GM23248 (cell line): ENCODE data around the gene POU2F1. TPM values are rescaled to one million over a fixed set of nuclear protein-coding genes. Genes with fewer than 3 reads are reported as not detected.

Source experiments
- DNase-seq: peaks from one replicate; pipeline ENCODE4 v3.0.0-alpha.2; 2015
- H2AFZ ChIP-seq: fragments of 200-600 bp; sonication (generic); 2 replicates; pipeline ENCODE4 v1.6.1; 2016; ENCODE audit warnings: antibody characterized with exemption
- H3F3A ChIP-seq: fragments of 200-600 bp; sonication (generic); 2 replicates; pipeline ENCODE4 v1.6.1; 2016; ENCODE audit warnings: mild to moderate bottlenecking, antibody characterized with exemption, mixed run types; ENCODE audit not compliant: insufficient read depth
- H3K27ac ChIP-seq: fragments of 200-600 bp; sonication (generic); 2 replicates; pipeline ENCODE4 v1.5.1; 2016; ENCODE audit warnings: mild to moderate bottlenecking
- H3K27me3 ChIP-seq: fragments of 200-600 bp; sonication (generic); replicated peaks from 2 replicates; pipeline ENCODE4 v1.6.1; 2016; ENCODE audit warnings: mild to moderate bottlenecking; ENCODE audit not compliant: insufficient read depth
- H3K36me3 ChIP-seq: fragments of 200-600 bp; sonication (generic); 2 replicates; pipeline ENCODE4 v1.6.1; 2016; ENCODE audit warnings: low read depth, mild to moderate bottlenecking
- H3K4me1 ChIP-seq: fragments of 200-600 bp; sonication (generic); 2 replicates; pipeline ENCODE4 v1.6.1; 2016; ENCODE audit warnings: mild to moderate bottlenecking; ENCODE audit not compliant: insufficient read depth
- H3K4me2 ChIP-seq: fragments of 200-600 bp; sonication (generic); one replicate; pipeline ENCODE4 v1.6.1; 2016; ENCODE audit warnings: mild to moderate bottlenecking; ENCODE audit not compliant: unreplicated experiment
- H3K4me3 ChIP-seq: fragments of 200-600 bp; sonication (generic); 2 replicates; pipeline ENCODE4 v1.5.1; 2016; ENCODE audit warnings: mild to moderate bottlenecking
- H3K79me2 ChIP-seq: fragments of 200-600 bp; sonication (generic); 2 replicates; pipeline ENCODE4 v1.6.1; 2016; ENCODE audit warnings: mild to moderate bottlenecking; ENCODE audit not compliant: insufficient read depth
- H3K9ac ChIP-seq: fragments of 200-600 bp; sonication (generic); 2 replicates; pipeline ENCODE4 v1.6.1; 2016; ENCODE audit warnings: mild to moderate bottlenecking
- H3K9me2 ChIP-seq: fragments of 200-600 bp; sonication (generic); 2 replicates; pipeline ENCODE4 v1.6.1; 2016; ENCODE audit warnings: mixed run types, mild to moderate bottlenecking, moderate library complexity; ENCODE audit not compliant: insufficient read depth
- H3K9me3 ChIP-seq: fragments of 200-600 bp; sonication (generic); one replicate; pipeline ENCODE4 v1.6.1; 2017; ENCODE audit warnings: low read depth
- H4K20me1 ChIP-seq: fragments of 200-600 bp; sonication (generic); 2 replicates; pipeline ENCODE4 v1.6.0; 2016; ENCODE audit not compliant: insufficient read depth
- EZH2 ChIP-seq: fragments of 200-600 bp; sonication (generic); IDR thresholded peaks from 2 replicates; pipeline ENCODE4 v1.6.1; 2018; ENCODE audit warnings: antibody characterized with exemption, mild to moderate bottlenecking; ENCODE audit not compliant: insufficient read depth, poor library complexity, severe bottlenecking
- EZH2phosphoT487 ChIP-seq: fragments of 200-600 bp; sonication (generic); IDR thresholded peaks from 2 replicates; pipeline ENCODE4 v1.6.1; 2018; ENCODE audit warnings: antibody characterized with exemption, moderate library complexity, mild to moderate bottlenecking, low read depth; ENCODE audit not compliant: insufficient read depth
- WGBS, 2 experiments: methylation state at CpG; one replicate each; pipeline ENCODE4 v1.1.6; 2015 to 2017; ENCODE audit warnings: low lambda C conversion rate in 2 of 2, low coverage in 1 of 2; ENCODE audit errors: missing lambda C conversion rate in 2 of 2; 5-methylcytosine and 5-hydroxymethylcytosine counted together
- in situ Hi-C: fragments of 300-500 bp; cut with MboI; formaldehyde crosslinking; loops from 2 replicates; pipeline ENCODE4 v1.15.0; 2020
- polyA plus RNA-seq: library from polyadenylated mRNA; unstranded; fragments of >200 nt; fragmentation: Nextera tagmentation; extraction: Ambion mirVana; gene quantifications from 2 replicates; pipeline ENCODE4 v1.2.1, GENCODE V29; 2016
- total RNA-seq: library from RNA; depleted of rRNA; stranded (reverse); fragments of >200 nt; shearing (Covaris generic); gene quantifications from 2 replicates; pipeline ENCODE4 v1.2.3, GENCODE V29; 2014

POU2F1 gene
- total and polyA plus RNA-seq, 2 experiments from 2014 or later, result 3.4 to 3.7 TPM

- WGBS, 2 experiments, result 9 to 11% methylated on average over 5 of the region's 5 CpGs
- peaks cover 5% of the 10 kb centered on the region for H3K27me3 ChIP-seq
- in situ Hi-C loops, result no loop called here
- peaks cover 22% of the 10 kb centered on the region for H3F3A ChIP-seq
- H3K9me3 ChIP-seq, result no peaks in the 10 kb centered on the region
- H3K4me2 ChIP-seq, result peak overlapping the region; percentile 91
- no peak overlapping the region for H3K27ac ChIP-seq
- peak overlapping the region; percentile 99 for H2AFZ ChIP-seq
- no peak for DNase-seq
- H3K4me1 ChIP-seq, result peaks cover 10% of the 10 kb centered on the region
- no peaks in the 10 kb centered on the region for H3K36me3 ChIP-seq
- H3K4me3 ChIP-seq, result peak overlapping the region; percentile 99
- peaks cover 21% of the 10 kb centered on the region for H3K79me2 ChIP-seq
- no peak for TF ChIP-seq EZH2phosphoT487
- TF ChIP-seq EZH2, result no peak
- peak overlapping the region; percentile 72 for H3K9ac ChIP-seq
- no peaks in the 10 kb centered on the region for H3K9me2 ChIP-seq
- no peaks in the 10 kb centered on the region for H4K20me1 ChIP-seq
Measured at GRCh38 chr1:167219194-167219593, 1.5 kb upstream of the POU2F1 start.

- DNase-seq, result peak; percentile 73
- H3K9me3 ChIP-seq, result no peaks in the 10 kb centered on the region
- WGBS, 2 experiments, result 0 to 1% methylated on average over 55 of the region's 55 CpGs
Measured at GRCh38 chr1:167219646-167220536, 795 bp upstream of the POU2F1 start.

GRCh38 chr1:167221126-167221737 lies 546 bp downstream of the POU2F1 start:
- H3K79me2 ChIP-seq, result peaks cover 42% of the 10 kb centered on the region
- in situ Hi-C loops, result no loop called here
- H3K4me1 ChIP-seq, result peaks cover 10% of the 10 kb centered on the region
- peaks cover 3% of the 10 kb centered on the region; the same call in 1 of the 2 replicates for H4K20me1 ChIP-seq
- H2AFZ ChIP-seq, result peak overlapping the region; percentile 91
- 2 to 3% methylated on average over 24 to 38 of the region's 76 CpGs for WGBS, 2 experiments
- TF ChIP-seq EZH2phosphoT487 (no peak), EZH2 (no peak)
- H3K9ac ChIP-seq, result peak overlapping the region; percentile 89
- peak overlapping the region; percentile 83 for H3K4me3 ChIP-seq
- peak; percentile 60 for DNase-seq
- no peaks in the 10 kb centered on the region for H3K27me3 ChIP-seq
- peaks cover 23% of the 10 kb centered on the region for H3F3A ChIP-seq
- no peaks in the 10 kb centered on the region for H3K9me2 ChIP-seq
- H3K9me3 ChIP-seq, result no peaks in the 10 kb centered on the region
- H3K27ac ChIP-seq, result peak overlapping the region; percentile 82
- H3K4me2 ChIP-seq, result peak overlapping the region; percentile 84
- no peaks in the 10 kb centered on the region for H3K36me3 ChIP-seq

More at GRCh38 chr1:167219646-167220536, 795 bp upstream of the POU2F1 start:
- peaks cover 28% of the 10 kb centered on the region for H3K79me2 ChIP-seq
- in situ Hi-C loops, result no loop called here
- H3F3A ChIP-seq, result peaks cover 23% of the 10 kb centered on the region
- peaks cover 2% of the 10 kb centered on the region for H3K27me3 ChIP-seq
- no peaks in the 10 kb centered on the region for H3K9me2 ChIP-seq
- H3K27ac ChIP-seq, result 0 out of 2 replicates have a peak overlapping the region, but pooled peaks have one; percentile 18
- H3K4me2 ChIP-seq, result peak overlapping the region; percentile 91
- peak overlapping the region; percentile 99 for H3K4me3 ChIP-seq
- TF ChIP-seq EZH2 (no peak), EZH2phosphoT487 (no peak)
- peaks cover 10% of the 10 kb centered on the region for H3K4me1 ChIP-seq
- H2AFZ ChIP-seq, result peak overlapping the region; percentile 99
- no peaks in the 10 kb centered on the region for H4K20me1 ChIP-seq
- peak overlapping the region; percentile 72 for H3K9ac ChIP-seq
- H3K36me3 ChIP-seq, result no peaks in the 10 kb centered on the region

GRCh38 chr1:167221738-167222610 lies 1.3 kb downstream of the POU2F1 start:
- Histone ChIP-seq H3K9me2 (no peaks in the 10 kb centered on the region), H3K9me3 (no peaks in the 10 kb centered on the region), H3K27ac (peak overlapping the region; percentile 82), H3K27me3 (no peaks in the 10 kb centered on the region), H3K4me2 (peak overlapping the region; percentile 84), H3K36me3 (no peaks in the 10 kb centered on the region), H3K4me1 (peaks cover 10% of the 10 kb centered on the region), H3F3A (peaks cover 23% of the 10 kb centered on the region), H3K79me2 (peaks cover 49% of the 10 kb centered on the region), H3K9ac (peak overlapping the region; percentile 89), H3K4me3 (peak overlapping the region; percentile 83), H2AFZ (peak overlapping the region; percentile 91), H4K20me1 (peaks cover 3% of the 10 kb centered on the region; the same call in 1 of the 2 replicates)
- in situ Hi-C loops, result no loop called here
- WGBS, 2 experiments, result 1 to 2% methylated on average over 24 to 45 of the region's 54 CpGs
- peak; percentile 80 for DNase-seq
- TF ChIP-seq EZH2 (no peak), EZH2phosphoT487 (no peak)
